Stimulated activated CD8-positive, alpha-beta memory T cell treated with anti-CD3 and anti-CD28 coated beads, Interleukin-15, amount 100 ng/mL, for 4 hours (primary cell): ENCODE results near the gene HGD.

ENCODE experiments used
- DNase-seq, 2 donors: peaks; one replicate each; pipeline ENCODE4 v3.0.0-alpha.2; 2020; ENCODE audit warnings: low read depth in 2 of 2

The HGD gene, protein sequence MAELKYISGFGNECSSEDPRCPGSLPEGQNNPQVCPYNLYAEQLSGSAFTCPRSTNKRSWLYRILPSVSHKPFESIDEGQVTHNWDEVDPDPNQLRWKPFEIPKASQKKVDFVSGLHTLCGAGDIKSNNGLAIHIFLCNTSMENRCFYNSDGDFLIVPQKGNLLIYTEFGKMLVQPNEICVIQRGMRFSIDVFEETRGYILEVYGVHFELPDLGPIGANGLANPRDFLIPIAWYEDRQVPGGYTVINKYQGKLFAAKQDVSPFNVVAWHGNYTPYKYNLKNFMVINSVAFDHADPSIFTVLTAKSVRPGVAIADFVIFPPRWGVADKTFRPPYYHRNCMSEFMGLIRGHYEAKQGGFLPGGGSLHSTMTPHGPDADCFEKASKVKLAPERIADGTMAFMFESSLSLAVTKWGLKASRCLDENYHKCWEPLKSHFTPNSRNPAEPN

DNA sequence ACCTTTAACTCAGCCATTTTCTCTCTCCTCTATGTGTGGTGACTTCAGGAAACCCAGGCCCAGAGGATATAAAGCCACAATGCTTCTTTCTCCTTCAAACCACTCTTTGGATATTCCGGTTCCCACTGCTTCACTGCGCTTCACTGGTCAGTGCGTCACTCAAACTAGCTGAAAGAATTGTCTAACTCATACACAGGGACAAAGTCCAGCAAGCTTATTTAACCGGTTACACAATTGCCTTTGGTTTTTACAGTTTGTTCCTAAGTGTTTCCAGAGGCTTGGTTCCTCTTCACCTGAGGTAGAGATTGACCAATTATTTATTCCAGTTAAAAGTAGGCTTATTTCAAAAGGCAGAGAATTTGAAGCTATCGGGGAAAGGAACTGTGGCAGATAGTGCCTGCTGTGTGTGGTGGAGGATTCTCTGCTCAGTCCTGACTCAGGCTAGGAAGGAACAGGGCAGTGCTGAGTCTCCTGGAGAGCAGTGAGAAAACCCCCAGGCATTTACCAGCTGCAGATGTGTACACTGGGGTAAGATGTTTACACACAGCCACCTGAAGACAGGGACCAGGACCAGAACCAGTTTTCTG lies at the start of gene HGD:
TSS of gene HGD (minus strand) at position 145 of the 587 bp plus-strand sequence. CDS start at position 17, 128 bp downstream.
- DNase-seq, result no peak

GRCh38 chr3:120730576-120731542 lies 48.8 kb upstream of the HGD start:
- no peak for DNase-seq

- DNase-seq, result no peak
Observed at GRCh38 chr3:120726791-120727190, 44.8 kb upstream of the HGD start.

DNA sequence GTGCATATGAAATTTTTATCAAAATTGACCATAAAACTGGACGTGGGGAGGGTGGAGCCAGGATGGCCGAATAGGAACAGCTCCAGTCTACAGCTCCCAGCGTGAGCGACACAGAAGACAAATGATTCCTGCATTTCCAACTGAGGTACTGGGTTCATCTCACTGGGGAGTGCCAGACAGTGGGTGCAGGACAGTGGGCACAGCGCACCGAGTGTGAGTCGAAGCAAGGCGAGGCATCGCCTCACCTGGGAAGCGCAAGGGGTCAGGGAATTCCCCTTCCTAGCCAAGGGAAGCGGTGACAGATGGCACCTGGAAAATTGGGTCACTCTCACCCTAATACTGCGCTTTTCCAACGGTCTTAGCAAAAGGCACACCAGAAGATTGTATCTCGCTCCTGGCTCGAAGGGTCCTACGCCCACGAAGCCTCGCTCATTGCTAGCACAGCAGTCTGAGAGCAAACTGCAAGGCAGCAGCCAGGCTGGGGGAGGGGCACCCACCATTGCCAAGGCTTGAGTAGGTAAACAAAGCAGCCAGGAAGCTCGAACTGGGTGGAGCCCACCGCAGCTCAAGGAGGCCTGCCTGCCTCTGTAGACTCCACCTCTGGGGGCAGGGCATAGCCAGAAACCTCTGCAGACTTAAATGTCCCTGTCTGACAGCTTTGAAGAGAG lies 37.3 kb upstream of the HGD start:
- DNase-seq, result peak; percentile 35 to 39

GRCh38 chr3:120713262-120713661 lies 31.2 kb upstream of the HGD start:
- no peak for DNase-seq

GRCh38 chr3:120710369-120710768 lies 28.3 kb upstream of the HGD start:
- no peak for DNase-seq

- DNase-seq, result no peak
Observed at GRCh38 chr3:120708408-120708807, 26.4 kb upstream of the HGD start.

DNA sequence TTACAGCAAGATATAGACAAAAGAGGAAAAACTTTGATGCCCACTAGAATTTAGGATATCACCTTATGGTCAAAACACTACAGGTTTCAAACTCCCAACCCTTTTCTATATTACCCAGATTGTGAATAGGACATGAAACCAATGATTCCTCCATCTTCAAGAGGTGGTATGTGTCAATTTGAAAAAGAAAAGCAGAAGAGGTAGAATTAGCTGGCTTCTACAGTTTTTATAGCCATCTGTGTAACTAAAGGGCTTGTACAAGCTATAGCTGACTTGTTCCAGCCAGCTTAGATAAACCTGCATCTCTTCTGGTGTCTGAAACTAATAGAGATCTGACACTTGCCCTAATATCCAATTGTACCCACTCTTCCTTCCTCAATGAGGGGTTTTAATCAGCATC lies 24.9 kb upstream of the HGD start:
- no peak for DNase-seq

DNA sequence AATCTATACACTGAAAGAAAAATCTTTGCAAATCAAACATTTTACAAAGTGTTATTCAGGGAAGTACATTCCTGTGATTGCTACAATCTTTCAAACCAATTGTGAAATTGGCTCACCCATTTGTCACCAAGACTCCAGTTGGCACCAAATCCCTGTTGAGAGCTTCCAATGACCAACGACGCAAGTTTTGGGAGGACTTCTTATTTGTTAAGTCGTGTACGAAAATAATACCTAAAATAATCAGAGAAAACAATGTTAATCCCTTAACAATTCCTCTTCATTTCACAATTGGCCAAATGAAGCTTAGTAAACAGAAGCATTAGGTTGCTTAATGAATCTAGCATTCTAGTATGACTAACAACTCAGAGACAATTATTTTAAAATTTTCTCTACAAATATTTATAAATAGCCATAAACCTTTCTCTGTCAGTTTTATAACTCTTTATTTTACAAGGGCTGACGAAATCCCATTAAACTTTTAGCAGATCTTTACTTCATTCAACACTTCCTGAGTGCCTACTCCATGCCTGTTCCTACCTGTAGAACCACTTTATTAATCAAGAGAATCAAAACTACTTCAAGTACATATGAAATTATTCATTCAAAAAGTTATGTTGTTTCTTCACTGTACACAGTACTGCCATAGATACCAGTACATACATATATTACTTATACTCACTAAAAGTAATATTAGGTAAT lies 24.0 kb upstream of the HGD start:
- DNase-seq, result no peak

DNA sequence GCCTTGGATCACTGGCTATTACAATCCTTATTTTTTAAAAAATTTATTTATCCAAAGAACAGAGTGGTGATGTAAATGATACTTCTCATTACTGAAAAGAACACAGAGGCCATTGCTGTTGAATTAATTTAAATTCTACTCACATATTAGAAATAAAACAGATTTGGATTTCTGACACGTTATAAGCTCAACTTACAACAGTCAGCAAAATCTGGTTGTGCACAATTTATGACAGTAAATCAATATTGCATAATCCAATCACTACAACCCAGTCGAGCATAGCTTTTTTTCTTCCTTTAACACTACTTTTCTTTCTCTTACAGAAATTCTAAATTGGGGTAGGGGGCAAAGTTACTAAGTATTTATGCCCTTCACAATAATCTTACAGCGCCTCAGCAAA lies 17.3 kb upstream of the HGD start:
- DNase-seq, result no peak

- no peak for DNase-seq
Observed at GRCh38 chr3:120693439-120694171, 11.6 kb upstream of the HGD start.

- DNase-seq, result no peak
Observed at GRCh38 chr3:120689395-120689794, 7.4 kb upstream of the HGD start.

GRCh38 chr3:120688121-120688520 lies 6.1 kb upstream of the HGD start:
- no peak for DNase-seq

GRCh38 chr3:120685411-120685810 lies 3.4 kb upstream of the HGD start:
- no peak for DNase-seq

GRCh38 chr3:120684896-120685295 lies 2.9 kb upstream of the HGD start:
- no peak for DNase-seq

DNA sequence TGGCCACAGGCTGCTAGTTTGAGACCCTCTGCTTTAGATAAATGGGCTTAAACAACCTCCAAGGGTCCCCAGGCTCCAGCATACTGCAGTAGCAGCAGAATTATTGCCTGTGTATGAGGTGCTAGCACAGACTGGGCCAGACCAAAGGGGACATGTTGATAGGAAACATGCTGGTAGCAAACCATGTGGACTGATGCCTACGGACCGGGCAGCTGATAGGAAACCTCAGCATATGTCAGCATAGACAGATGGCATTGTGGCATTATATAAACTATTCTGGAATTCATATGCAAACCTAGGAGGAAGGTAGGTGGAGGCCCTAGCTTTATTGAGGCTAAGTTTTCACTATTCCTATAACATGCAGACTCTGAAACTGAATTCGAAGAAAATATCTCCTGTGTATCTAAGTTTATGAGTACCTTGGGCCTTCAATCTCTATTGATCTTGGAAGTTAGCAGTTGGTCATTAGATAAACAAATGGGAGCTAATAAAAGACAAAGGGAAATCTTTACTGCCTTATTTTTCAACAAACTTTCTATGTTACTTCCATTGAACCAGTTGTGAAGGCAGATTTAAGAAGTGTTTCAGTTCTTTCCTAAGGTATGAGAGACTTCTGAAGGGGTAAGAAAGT lies 1.7 kb upstream of the HGD start:
- no peak for DNase-seq

DNA sequence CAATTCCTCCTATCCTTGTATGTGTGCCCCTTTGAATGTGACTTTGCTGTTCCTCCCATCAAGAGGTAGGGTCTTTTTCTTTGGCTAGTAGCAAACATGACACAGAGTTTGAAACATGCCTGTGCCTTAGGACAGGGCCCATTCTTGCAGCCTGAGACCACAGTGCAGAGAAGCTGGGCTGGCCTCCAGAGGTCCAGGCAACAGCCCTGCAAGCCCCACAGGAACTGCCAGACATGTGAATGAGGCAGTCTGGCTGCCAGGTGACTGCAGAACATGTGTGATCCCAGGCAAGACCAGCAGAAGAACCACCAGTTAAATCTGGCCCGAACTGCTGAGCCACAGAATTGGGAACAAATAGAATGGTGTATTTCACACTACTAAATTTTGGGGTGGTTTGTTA lies 1.2 kb upstream of the HGD start:
- no peak for DNase-seq

DNA sequence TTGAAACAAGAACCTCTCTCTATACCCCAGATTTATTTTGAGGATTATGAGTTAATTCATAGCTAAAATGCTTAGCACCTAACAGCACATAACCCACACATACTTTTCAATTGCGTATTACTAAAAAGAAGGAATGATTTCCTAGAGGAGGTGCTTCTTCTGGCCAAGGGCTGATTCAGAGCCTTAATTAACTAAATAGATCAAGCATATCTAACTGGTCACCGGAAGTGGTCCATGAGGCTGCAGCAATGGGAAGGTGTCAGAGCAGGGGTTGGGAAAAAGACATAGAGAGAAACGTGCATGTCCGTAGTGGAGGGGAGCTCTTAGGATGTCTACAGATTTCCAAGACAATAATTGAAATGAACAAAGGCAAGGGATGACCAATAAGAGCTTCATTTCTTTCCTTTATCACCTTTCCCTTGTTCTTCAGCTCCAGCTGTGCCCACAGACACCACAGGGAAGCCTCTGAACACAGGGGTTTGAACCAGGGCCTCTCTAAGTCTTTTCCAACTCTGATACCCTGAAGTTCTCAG lies 467 bp downstream of the HGD start:
- DNase-seq, result no peak

GRCh38 chr3:120681018-120681417 lies 1.0 kb downstream of the HGD start:
- DNase-seq, result no peak
